Osteocyte (in vitro differentiated cells): ENCODE results near the gene COL6A5. TPM values are rescaled to one million over a fixed set of nuclear protein-coding genes. Genes with fewer than 3 reads are reported as not detected.

Experiments
- DNase-seq: peaks from one replicate; pipeline ENCODE4 v3.0.0; 2021; ENCODE audit warnings: mixed read lengths; ENCODE audit not compliant: unreplicated experiment; ENCODE audit errors: extremely low spot score
- H3K27ac Mint-ChIP-seq: one replicate; pipeline ENCODE4 v1.8.0; 2021; ENCODE audit warnings: mild to moderate bottlenecking, mixed read lengths; ENCODE audit not compliant: unreplicated experiment
- H3K27me3 Mint-ChIP-seq: one replicate; pipeline ENCODE4 v1.8.0; 2021; ENCODE audit warnings: mixed read lengths; ENCODE audit not compliant: unreplicated experiment
- H3K36me3 Mint-ChIP-seq: one replicate; pipeline ENCODE4 v1.8.0; 2021; ENCODE audit warnings: mixed read lengths; ENCODE audit not compliant: unreplicated experiment
- H3K4me1 Mint-ChIP-seq: one replicate; pipeline ENCODE4 v1.8.0; 2021; ENCODE audit warnings: mixed read lengths; ENCODE audit not compliant: unreplicated experiment
- H3K4me3 Mint-ChIP-seq: one replicate; pipeline ENCODE4 v1.8.0; 2021; ENCODE audit warnings: mild to moderate bottlenecking, moderate library complexity, mixed read lengths; ENCODE audit not compliant: unreplicated experiment
- H3K9me3 Mint-ChIP-seq: one replicate; pipeline ENCODE4 v1.8.0; 2021; ENCODE audit warnings: mixed read lengths; ENCODE audit not compliant: unreplicated experiment
- total RNA-seq: library from RNA; stranded (reverse); gene quantifications from 2 replicates; pipeline ENCODE4 v1.2.1, GENCODE V29; 2021
- TF ChIP-seq, protein P1 (sequence below): fragments of 200-600 bp; sonication (generic); IDR thresholded peaks from 2 replicates; pipeline ENCODE4 v1.5.0; 2021; ENCODE audit warnings: antibody characterized with exemption, mild to moderate bottlenecking, moderate library complexity

COL6A5 gene
- total RNA-seq, 1 donor from 2014 or later = not detected

DNA sequence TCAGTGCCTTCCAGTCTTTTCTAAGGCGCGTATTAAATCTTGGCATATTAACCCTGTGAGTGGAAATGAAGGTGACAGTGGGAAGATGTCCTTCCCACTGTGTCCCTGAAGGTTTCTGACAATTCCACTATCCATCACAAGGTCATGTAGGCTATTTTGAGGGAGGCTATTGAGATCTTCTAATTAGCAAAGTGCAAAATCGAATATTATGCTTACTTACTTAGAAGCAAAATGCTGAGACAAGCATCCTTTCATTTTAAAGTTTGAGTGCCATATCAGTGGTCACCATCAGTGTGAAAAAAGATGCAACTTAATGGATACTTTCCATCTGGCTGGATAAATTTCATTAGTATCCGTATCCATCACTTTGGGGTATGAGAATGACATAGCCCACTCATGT lies 77.6 kb downstream of the COL6A5 start:
- no peak overlapping the region for H3K27ac Mint-ChIP-seq
- no peak overlapping the region for H3K4me3 Mint-ChIP-seq
- peaks cover 13% of the 10 kb centered on the region for H3K27me3 Mint-ChIP-seq
- no peaks in the 10 kb centered on the region for H3K9me3 Mint-ChIP-seq
- no peaks in the 10 kb centered on the region for H3K36me3 Mint-ChIP-seq
- TF ChIP-seq, protein P1, sequence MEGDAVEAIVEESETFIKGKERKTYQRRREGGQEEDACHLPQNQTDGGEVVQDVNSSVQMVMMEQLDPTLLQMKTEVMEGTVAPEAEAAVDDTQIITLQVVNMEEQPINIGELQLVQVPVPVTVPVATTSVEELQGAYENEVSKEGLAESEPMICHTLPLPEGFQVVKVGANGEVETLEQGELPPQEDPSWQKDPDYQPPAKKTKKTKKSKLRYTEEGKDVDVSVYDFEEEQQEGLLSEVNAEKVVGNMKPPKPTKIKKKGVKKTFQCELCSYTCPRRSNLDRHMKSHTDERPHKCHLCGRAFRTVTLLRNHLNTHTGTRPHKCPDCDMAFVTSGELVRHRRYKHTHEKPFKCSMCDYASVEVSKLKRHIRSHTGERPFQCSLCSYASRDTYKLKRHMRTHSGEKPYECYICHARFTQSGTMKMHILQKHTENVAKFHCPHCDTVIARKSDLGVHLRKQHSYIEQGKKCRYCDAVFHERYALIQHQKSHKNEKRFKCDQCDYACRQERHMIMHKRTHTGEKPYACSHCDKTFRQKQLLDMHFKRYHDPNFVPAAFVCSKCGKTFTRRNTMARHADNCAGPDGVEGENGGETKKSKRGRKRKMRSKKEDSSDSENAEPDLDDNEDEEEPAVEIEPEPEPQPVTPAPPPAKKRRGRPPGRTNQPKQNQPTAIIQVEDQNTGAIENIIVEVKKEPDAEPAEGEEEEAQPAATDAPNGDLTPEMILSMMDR = no peak
- no peak for DNase-seq
- no peaks in the 10 kb centered on the region for H3K4me1 Mint-ChIP-seq

DNA sequence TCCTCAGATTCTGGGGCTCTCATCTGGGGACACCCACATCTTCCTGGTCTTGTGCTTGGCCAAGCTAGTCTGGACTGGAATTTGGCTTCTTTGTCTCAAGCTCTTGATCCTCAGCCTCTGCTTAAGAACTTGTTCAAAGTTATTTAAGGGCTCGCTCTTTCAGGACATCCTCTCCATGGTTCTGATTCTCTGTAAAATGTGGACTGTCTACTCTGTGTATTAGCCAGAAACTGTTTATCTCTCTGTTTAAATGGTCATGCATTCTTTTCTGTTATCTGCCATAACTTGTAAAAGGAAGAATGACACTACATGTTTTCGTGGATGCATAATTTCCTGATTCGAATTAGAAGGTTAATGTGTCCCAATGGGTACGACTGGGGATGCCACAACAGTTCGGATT lies 79.4 kb downstream of the COL6A5 start:
- Mint-ChIP-seq H3K27me3 (peaks cover 4% of the 10 kb centered on the region), H3K36me3 (no peaks in the 10 kb centered on the region), H3K4me1 (no peaks in the 10 kb centered on the region), H3K27ac (no peak overlapping the region), H3K9me3 (no peaks in the 10 kb centered on the region), H3K4me3 (no peak overlapping the region)
- DNase-seq = no peak
- TF ChIP-seq, protein P1 = no peak

DNA sequence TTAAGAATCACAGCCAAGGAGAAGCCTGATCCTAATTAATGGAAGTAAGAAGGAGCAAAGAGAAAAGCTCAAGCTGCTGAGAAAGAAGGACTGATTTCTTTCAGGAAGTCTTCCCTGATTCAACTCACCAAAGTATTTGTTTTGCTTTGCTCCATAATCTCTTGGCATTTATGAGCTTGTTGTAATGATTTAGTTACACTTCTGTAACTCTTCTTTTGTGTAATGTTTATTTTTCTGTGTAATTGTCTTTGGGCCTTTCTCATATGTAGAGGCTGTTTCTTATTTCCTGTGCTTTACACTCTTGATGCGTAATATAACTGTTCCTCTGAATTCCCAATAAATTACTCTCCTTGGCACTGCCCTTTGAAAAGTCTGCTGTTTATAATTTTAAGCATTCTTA lies 80.0 kb downstream of the COL6A5 start:
- DNase-seq = no peak
- no peak overlapping the region for H3K27ac Mint-ChIP-seq
- TF ChIP-seq, protein P1 = no peak
- H3K4me3 Mint-ChIP-seq = no peak overlapping the region
- H3K36me3 Mint-ChIP-seq = no peaks in the 10 kb centered on the region
- no peaks in the 10 kb centered on the region for H3K9me3 Mint-ChIP-seq
- no peaks in the 10 kb centered on the region for H3K4me1 Mint-ChIP-seq
- peaks cover 3% of the 10 kb centered on the region for H3K27me3 Mint-ChIP-seq

DNA sequence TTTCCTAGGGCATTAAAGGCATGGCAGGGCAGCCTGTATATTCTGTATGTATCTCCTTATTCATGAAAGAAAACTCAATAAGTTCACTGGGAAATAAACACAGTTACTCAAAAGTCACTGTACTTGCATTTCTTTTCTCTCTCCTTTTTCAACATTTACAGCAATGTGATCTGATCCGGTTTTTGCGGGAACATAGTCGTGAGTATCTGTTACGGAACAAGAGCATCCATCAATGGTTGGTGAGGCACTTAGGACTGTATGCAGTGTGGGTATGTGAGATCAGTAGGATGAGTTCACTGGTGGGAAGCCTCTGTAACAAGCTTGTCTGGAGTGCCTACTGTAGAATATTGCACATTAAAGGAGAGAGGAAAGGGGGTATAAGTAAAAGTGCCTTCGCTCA lies 80.7 kb downstream of the COL6A5 start:
- Mint-ChIP-seq H3K4me1 (no peaks in the 10 kb centered on the region), H3K27me3 (peaks cover 3% of the 10 kb centered on the region), H3K4me3 (no peak overlapping the region), H3K9me3 (no peaks in the 10 kb centered on the region), H3K36me3 (no peaks in the 10 kb centered on the region), H3K27ac (no peak overlapping the region)
- DNase-seq = no peak
- TF ChIP-seq, protein P1 = no peak

DNA sequence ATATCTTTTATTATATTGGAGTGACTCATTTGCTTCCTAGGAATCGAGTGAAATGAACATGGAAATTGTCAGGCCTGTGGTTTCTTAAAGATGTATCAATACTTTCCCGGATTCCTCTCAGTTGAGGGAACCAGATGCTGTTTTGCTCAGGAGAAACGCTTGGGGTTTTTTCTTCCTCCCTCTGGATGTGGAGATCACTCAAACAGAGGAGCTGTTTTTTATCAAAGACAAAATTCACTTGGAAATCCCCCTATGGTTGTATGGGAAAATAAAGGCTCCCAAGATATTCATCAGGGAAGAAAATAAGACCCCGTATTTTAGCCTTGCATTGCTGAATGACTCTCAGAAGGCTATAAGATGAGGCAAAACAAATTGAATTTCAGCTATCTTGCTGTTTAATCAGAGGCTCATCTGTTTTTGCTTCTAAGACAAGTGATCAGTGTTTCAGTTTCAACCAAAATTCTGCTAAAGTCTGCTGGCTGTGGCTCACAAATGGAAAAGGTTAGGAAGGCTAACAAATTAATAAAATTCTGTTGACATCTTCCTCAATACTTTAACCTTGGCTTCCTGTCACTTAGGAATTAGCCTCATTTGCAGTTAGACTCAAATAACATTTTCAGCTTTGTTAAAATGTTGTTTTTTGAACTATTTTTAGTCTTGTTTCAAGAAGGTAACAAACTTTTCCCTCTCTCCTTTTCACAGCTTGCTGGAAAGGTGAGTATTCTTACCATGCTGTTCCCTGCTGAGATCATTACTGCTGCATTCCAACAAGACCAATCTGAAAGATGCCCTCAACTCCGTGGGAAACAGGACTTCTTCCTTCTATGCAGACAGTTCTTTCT lies 83.6 kb downstream of the COL6A5 start:
- Mint-ChIP-seq H3K27ac (no peak overlapping the region), H3K27me3 (peaks cover 3% of the 10 kb centered on the region), H3K4me1 (no peaks in the 10 kb centered on the region), H3K4me3 (no peak overlapping the region), H3K36me3 (no peaks in the 10 kb centered on the region), H3K9me3 (no peaks in the 10 kb centered on the region)
- TF ChIP-seq, protein P1 = no peak
- DNase-seq = no peak
